ENCODE measurements around the gene S100A10.

- no peak for TF ChIP-seq CTCF (IDR thresholded peaks at IDR 0.05; ENCODE audit: insufficient read depth, low read length)
- TF ChIP-seq REST (IDR thresholded peaks at IDR 0.05; ENCODE audit: insufficient replicate concordance, low read depth): no peak
- TF ChIP-seq POLR2AphosphoS5 (IDR thresholded peaks at IDR 0.05; ENCODE audit: low read depth): no peak
Observed at GRCh38 chr1:151989211-151989862, 4.3 kb downstream of the S100A10 start.
